ENCODE measurements around the gene LGR5. TPM values are rescaled to one million over a fixed set of nuclear protein-coding genes. Genes with fewer than 3 reads are reported as not detected.

LGR5 gene
- total RNA-seq, 1 donor from 2014 or later: not detected

DNA sequence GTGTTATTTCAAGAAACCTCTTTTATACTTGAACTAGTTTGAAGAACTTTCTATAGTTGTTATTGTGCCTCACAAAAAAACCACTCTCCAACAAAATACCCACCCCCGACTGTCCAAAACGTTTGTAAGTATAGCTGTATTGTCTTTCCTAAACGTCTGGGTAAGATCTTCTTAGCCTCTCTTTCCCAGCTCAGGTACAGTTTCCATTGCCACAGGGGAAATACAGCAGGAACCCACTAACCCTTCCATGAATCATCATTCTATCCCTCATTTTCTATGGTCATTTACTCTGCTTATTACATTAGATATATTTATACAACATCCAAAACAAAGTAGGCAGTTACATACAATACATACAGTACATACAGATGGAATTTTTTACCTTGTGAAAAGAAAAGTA, 153.2 kb downstream of the LGR5 start:
- Mint-ChIP-seq H3K4me3 (no peak overlapping the region), H3K4me1 (no peaks in the 10 kb centered on the region), H3K9me3 (peaks cover 4% of the 10 kb centered on the region), H3K27me3 (peaks cover 20% of the 10 kb centered on the region), H3K36me3 (ENCODE audit: low read depth) (no peaks in the 10 kb centered on the region), H3K27ac (no peak overlapping the region)
- intact Hi-C loops (cut with micrococcal nuclease): no loop called here
- no peak for DNase-seq

DNA sequence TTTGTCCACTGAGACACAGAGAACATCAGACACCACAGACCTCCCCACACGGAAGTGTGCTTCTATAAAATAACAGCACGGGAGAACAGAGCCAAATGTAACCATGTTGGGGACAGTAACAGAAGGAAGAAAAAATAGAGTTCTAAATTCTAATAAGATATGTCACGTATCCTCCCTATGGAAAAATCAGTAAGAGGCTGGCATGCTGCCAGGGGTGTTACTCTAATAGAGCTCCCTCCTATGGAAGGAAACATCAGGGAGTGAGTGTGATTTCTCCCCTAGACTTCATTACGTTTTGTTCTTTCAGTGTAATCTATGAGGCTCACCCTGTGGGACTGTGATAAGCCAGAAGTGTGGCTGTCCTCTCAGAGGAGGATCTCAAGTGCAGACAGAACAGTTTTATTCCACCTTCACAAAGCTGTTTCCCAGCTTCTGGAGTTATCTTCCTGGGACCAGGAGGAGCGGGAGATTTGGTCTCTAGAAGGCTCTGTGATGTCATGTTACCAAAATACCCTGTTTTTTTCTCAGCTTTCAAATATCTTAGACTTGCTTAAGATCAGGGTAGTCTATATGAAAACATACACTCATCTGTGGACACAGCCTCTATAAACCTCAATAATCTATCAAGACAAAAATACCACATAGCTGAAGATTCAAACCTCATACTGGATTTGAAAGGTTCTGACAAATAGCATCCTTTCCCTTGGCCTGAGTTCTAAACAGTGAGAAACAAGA, 154.8 kb downstream of the LGR5 start:
- intact Hi-C loops (cut with micrococcal nuclease): no loop called here
- Mint-ChIP-seq H3K27me3 (peaks cover 17% of the 10 kb centered on the region), H3K4me1 (no peaks in the 10 kb centered on the region), H3K4me3 (no peak overlapping the region), H3K9me3 (peaks cover 10% of the 10 kb centered on the region), H3K36me3 (ENCODE audit: low read depth) (no peaks in the 10 kb centered on the region), H3K27ac (no peak overlapping the region)
- no peak for DNase-seq

DNA sequence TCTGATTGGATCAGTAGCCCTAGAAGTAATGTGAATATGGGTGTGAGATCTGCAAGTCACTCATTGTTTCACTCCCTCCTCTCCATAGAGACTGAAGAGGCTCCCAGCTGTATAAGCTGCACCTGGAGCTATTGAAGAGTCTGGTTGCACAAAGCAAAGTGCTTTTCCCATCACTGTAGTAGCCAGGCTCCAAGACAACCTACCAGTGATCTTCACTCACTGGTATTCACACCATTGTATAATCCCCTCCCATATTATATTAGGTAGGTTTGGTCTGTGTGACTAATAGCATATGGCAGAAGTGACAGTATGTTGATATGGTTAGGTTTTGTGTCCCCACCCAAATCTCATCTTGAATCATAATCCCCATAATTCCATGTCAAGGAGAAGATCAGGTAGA, 159.6 kb downstream of the LGR5 start:
- H3K4me1 Mint-ChIP-seq: no peaks in the 10 kb centered on the region

DNA sequence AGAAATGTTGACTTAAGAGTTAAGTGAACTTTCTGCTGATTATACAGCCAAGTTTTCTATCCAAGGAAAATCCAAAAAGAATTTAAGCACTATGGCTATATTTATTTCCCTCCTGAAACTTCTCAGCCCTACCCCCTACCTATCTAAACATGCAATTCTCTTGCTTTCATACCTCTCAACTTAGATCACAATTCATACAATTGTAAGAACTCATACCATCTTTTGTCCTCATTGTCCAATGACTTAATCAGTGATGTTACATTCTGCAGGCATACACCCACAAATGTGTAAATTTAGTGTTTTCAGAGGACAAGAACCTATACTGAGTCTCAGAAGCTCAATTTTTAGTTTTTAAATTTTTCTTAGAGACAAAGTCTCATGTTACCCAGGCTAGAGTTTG, 161.9 kb downstream of the LGR5 start:
- no peak for DNase-seq
- Mint-ChIP-seq H3K27me3 (peaks cover 14% of the 10 kb centered on the region), H3K9me3 (peaks cover 16% of the 10 kb centered on the region), H3K27ac (no peak overlapping the region), H3K4me3 (no peak overlapping the region), H3K36me3 (ENCODE audit: low read depth) (peaks cover 15% of the 10 kb centered on the region), H3K4me1 (no peaks in the 10 kb centered on the region)
- intact Hi-C loops (cut with micrococcal nuclease): no loop called here

More for the DNA sequence above, 159.6 kb downstream of the LGR5 start:
- intact Hi-C loops (cut with micrococcal nuclease): no loop called here
- Mint-ChIP-seq H3K4me3 (no peak overlapping the region), H3K27me3 (peaks cover 16% of the 10 kb centered on the region), H3K9me3 (peaks cover 16% of the 10 kb centered on the region), H3K27ac (no peak overlapping the region), H3K36me3 (ENCODE audit: low read depth) (no peaks in the 10 kb centered on the region)
- DNase-seq: no peak

DNA sequence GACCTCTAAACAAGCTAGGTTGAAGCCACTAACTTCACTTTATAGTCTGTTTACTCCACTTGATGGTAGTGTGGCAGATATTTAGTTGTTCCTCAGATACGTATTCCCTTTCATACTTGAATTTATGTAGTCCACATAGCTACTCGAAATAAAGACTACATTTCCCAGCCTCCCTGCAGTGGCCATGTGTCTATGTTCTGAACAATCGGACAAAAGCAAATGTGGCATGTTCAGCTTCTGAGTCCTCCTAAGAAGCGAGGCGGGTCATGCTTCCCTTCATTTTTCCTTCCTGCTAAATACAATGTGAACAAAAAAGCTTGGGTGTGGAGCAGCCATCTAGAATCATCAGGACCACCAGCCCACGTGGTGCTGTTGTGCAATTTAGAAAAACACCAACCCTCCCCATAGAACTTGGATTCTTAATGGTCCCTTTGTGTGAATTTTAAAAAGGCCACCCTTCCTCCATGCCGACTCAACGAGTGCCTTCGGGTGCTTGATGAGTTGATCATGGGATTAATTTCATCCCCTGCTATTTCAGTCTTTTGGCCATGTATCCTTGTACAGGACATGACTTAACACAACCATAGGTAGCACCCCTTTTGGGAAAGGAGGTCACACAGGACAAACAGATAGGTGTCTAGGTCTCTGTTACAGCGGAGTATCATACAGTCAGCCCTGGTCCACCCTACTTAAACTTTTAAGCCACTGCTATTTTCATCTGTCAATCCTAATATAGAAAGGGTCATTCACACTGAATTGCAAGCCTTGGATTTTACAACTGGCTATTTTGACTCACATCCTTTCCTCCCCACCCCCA, 163.4 kb downstream of the LGR5 start:
- Mint-ChIP-seq H3K27ac (no peak overlapping the region), H3K36me3 (ENCODE audit: low read depth) (peaks cover 28% of the 10 kb centered on the region), H3K27me3 (peaks cover 9% of the 10 kb centered on the region), H3K4me1 (no peaks in the 10 kb centered on the region), H3K9me3 (peaks cover 16% of the 10 kb centered on the region), H3K4me3 (no peak overlapping the region)
- intact Hi-C loops (cut with micrococcal nuclease): no loop called here
- DNase-seq: no peak

DNA sequence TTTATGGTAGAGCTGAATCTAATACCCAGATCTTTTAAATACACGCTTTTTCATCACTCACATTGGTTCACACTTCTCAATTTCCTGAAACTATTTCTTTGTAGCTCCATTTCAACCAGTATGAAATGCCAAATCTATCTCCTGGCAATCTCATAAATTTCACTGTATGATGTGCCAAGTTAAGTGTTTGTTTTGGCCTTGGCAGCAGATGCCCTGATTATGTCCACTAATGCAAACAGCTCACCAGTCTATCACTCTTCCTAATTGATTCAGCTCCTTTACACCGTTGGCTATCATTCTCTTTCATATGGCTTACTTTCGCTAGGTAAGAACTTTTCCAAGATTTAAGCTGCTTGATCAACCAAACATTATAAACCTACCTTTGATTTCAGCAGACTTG, 165.4 kb downstream of the LGR5 start:
- H3K4me1 Mint-ChIP-seq: peaks cover 3% of the 10 kb centered on the region
- no peak overlapping the region for H3K27ac Mint-ChIP-seq
- intact Hi-C loops (cut with micrococcal nuclease): no loop called here

DNA sequence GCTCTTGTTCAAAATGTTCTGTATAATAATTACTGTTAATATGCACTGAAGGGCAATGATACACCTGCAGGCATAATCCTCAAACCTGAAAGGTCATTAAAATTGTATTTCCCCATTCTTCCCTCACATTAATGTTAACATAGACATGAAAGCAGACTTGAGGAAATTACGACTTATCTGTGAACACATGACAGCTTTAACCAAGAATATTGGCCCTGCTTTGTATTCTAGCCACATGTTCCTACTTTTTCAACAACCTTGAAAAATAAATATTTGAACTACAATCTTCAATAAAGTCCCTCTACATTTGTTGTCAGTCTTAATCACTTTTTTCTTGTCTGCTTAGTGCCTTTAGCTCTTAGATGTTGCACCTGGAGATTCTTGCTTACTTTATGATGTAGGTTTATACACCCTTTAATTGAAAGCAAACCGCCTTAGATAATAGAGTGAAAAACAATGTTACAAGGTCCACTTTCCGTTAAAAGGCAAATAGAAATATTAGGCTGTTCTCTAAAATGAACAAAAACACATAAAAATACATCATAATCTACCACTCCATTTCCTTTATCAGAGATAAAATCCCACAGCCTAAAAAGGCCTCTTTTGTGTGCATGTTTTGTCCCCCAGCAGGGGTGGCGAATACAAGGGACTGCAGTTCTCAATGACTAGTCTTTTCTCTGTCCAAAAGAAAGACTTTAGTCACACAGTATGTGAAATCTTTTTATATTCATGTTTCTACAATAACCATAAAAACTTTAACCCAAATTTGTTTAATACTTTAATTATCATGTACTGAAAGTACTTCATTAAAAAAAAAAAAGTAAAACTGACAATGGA, 168.1 kb downstream of the LGR5 start:
- Mint-ChIP-seq H3K36me3 (ENCODE audit: low read depth) (peaks cover 66% of the 10 kb centered on the region), H3K4me1 (peaks cover 9% of the 10 kb centered on the region), H3K9me3 (no peaks in the 10 kb centered on the region), H3K27ac (no peak overlapping the region), H3K27me3 (no peaks in the 10 kb centered on the region), H3K4me3 (no peak overlapping the region)
- intact Hi-C loops (cut with micrococcal nuclease): no loop called here
- no peak for DNase-seq

More for the DNA sequence above, 165.4 kb downstream of the LGR5 start:
- Mint-ChIP-seq H3K27me3 (peaks cover 4% of the 10 kb centered on the region), H3K36me3 (ENCODE audit: low read depth) (peaks cover 43% of the 10 kb centered on the region), H3K9me3 (peaks cover 3% of the 10 kb centered on the region), H3K4me3 (no peak overlapping the region)
- no peak for DNase-seq

DNA sequence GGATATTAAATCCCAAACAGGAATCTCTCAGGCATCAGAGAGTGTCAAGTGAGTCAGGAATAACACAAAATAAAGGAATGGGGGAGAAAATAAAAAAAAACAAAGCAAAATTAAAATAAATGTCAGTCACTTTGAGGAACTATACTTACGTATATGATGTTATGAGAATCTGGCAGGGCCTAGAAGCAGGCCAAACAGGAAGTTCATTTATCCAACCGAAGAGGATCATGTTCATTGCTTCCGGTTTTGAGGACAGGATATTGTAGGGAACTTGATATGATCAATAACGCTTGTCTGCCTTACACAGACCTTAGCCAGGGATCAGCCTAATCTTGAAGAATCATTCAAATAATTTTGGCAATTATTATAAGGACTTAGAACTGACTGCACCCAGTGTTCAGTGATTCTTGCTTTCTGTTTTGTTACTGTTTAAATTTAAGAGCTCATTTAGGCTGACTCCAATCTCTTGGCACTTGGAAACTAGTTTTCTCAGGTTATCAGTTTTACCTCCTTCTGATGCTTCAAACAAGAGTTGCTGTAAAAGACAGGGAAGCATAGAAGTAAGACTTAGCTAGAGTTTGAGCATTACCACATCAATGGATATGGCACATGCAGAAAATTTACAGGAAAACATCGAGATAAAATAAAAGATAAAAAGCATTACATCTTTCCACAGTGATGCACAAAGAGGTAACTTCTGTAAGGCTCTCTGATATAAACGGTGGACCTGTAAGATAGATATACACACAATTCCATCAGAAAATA, 170.6 kb downstream of the LGR5 start:
- no peaks in the 10 kb centered on the region for H3K9me3 Mint-ChIP-seq
- intact Hi-C loops (cut with micrococcal nuclease): no loop called here
- peaks cover 78% of the 10 kb centered on the region for H3K36me3 Mint-ChIP-seq (ENCODE audit: low read depth)
- no peak for DNase-seq
- H3K4me1 Mint-ChIP-seq: peaks cover 11% of the 10 kb centered on the region
- H3K4me3 Mint-ChIP-seq: peak overlapping the region; percentile 32
- no peaks in the 10 kb centered on the region for H3K27me3 Mint-ChIP-seq
- peak overlapping the region; percentile 76 for H3K27ac Mint-ChIP-seq

DNA sequence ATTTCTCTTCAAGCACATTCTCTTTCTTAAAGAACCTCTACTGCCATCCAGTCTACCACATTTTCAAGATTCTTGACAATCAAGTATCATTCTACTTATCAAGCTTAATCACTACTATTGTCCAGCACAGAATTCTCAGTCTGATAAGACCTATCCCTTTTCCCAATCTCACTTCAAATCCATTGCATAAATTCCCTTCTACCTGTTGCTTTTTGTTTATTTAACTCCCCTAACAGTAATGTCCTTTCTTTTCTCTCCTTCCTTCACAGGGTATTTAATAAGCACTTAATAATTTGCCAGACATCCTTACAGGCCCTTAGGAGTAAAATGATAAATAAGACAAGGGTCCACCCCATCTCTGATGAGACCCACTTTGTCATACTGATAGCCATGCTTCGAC, 182.3 kb downstream of the LGR5 start:
- intact Hi-C loops (cut with micrococcal nuclease): no loop called here
- H3K9me3 Mint-ChIP-seq: no peaks in the 10 kb centered on the region
- no peak for DNase-seq
- no peaks in the 10 kb centered on the region for H3K27me3 Mint-ChIP-seq
- H3K4me1 Mint-ChIP-seq: peaks cover 14% of the 10 kb centered on the region
- peaks cover 69% of the 10 kb centered on the region for H3K36me3 Mint-ChIP-seq (ENCODE audit: low read depth)
- no peak overlapping the region for H3K4me3 Mint-ChIP-seq
- no peak overlapping the region for H3K27ac Mint-ChIP-seq

DNA sequence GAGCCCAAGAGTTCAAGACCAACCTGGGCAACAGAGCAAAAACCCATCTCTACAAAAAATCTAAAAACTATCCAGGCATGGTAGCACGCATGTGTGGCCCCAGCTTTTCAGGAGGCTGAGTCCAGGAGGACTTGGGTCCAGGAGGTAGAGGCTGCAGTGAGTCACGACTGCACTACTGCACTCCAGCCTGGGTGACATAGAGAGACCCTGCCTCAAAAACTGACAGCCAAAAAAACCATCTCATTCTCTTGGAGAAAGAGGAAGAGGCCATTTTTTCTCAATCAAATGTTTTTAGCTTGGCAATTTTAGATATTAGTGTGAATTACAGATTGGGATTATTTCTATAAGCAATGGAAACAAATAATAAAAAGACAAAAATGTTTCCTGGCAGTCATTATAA, 185.9 kb downstream of the LGR5 start:
- Mint-ChIP-seq H3K4me1 (peaks cover 14% of the 10 kb centered on the region), H3K27me3 (no peaks in the 10 kb centered on the region), H3K4me3 (no peak overlapping the region), H3K36me3 (ENCODE audit: low read depth) (peaks cover 66% of the 10 kb centered on the region), H3K9me3 (no peaks in the 10 kb centered on the region), H3K27ac (peak overlapping the region; percentile 20)
- no peak for DNase-seq
- intact Hi-C loops (cut with micrococcal nuclease): no loop called here

DNA sequence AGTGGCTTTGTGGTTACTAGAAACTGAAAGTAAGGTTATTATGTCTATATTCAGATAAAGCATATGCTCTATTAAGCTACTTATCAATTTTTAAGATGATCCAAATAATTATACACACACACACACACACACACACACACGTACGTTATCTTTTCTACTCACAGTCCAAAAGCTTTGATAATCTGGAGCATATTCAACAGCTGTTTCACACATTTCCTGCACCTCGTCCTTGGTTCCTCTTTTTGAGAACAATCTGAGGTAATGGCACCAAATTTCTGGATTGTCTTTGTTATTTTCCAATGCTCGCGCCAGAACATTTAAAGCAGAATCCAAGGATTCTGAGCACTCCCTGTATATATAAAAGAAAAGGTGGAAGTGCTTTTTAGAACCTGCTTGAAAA, 186.5 kb downstream of the LGR5 start:
- peak overlapping the region; percentile 62 for H3K27ac Mint-ChIP-seq
- H3K36me3 Mint-ChIP-seq (ENCODE audit: low read depth): peaks cover 63% of the 10 kb centered on the region
- peaks cover 14% of the 10 kb centered on the region for H3K4me1 Mint-ChIP-seq
- intact Hi-C loops (cut with micrococcal nuclease): no loop called here
- no peak for DNase-seq
- H3K9me3 Mint-ChIP-seq: no peaks in the 10 kb centered on the region
- H3K4me3 Mint-ChIP-seq: peak overlapping the region; percentile 70
- H3K27me3 Mint-ChIP-seq: no peaks in the 10 kb centered on the region

DNA sequence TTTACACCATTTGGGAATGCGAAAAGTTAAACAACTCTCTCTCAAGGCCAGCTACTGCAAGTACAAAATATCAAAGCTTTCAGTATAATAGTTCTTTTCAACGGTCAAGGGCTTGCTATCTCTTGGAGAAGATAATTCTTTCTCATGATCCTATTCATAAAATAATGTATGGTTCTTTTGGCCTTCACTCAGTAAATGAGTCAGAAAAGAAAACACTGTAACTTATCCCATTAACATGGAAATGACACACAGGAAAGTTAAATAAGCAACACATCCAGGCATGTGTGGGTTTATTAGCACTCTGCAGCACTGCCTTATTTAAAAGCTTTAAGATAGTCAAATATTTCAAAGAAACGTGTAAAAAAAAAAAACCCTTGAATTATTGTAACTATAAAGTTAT, 187.2 kb downstream of the LGR5 start:
- Mint-ChIP-seq H3K27me3 (no peaks in the 10 kb centered on the region), H3K4me1 (peaks cover 13% of the 10 kb centered on the region), H3K36me3 (ENCODE audit: low read depth) (peaks cover 58% of the 10 kb centered on the region), H3K27ac (no peak overlapping the region), H3K9me3 (no peaks in the 10 kb centered on the region), H3K4me3 (no peak overlapping the region)
- no peak for DNase-seq
- intact Hi-C loops (cut with micrococcal nuclease): no loop called here

DNA sequence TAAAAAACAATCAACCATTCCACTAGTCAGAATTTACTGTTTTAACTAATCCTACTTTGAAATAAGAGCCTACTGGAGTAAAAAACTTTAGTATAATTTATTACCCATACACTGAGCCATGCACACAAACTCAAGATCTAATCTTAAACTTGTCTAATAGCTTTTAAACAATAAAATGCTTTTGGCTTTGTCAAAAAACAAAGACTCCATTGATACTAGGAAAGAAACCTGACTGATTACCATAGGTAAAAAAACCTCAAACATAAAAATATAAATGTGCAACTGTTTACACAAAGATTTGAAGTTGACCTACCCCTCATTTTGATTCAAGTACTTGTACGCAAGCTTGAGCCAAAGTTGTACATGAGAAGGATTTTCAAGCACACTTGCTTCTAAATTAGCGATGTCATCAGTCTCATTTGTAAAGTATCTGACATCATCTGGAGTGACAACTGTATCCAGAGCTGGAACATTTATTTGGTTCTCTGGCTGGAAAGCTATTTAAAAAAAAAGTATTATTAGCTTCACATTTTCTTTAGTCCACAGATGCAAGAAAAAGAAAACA, 187.9 kb downstream of the LGR5 start:
- H3K9me3 Mint-ChIP-seq: no peaks in the 10 kb centered on the region
- H3K36me3 Mint-ChIP-seq (ENCODE audit: low read depth): peaks cover 59% of the 10 kb centered on the region
- no peak for DNase-seq
- intact Hi-C loops (cut with micrococcal nuclease): no loop called here
- H3K4me3 Mint-ChIP-seq: no peak overlapping the region
- H3K4me1 Mint-ChIP-seq: peaks cover 12% of the 10 kb centered on the region
- H3K27me3 Mint-ChIP-seq: no peaks in the 10 kb centered on the region
- H3K27ac Mint-ChIP-seq: no peak overlapping the region

Measured in activated CD4-positive, alpha-beta T cell treated with anti-CD3 and anti-CD28 coated beads, Interleukin-2, amount 10 ng/mL, durations not matched to agents 24 days and 14 days (primary cell).